Cardiac muscle cell (in vitro differentiated cells and primary cell): ENCODE results near the gene HACD1. TPM values are rescaled to one million over a fixed set of nuclear protein-coding genes. Genes with fewer than 3 reads are reported as not detected.

Experiments used
- DNase-seq, 2 donors: peaks; one replicate each; pipeline versions ENCODE4 v3.0.0 to v3.0.0-alpha.2; 2010 to 2017; ENCODE audit warnings: low read depth in 1 of 2, low spot score in 1 of 2
- H3K27ac ChIP-seq: fragments of 200-600 bp; sonication (generic); 2 replicates; pipeline ENCODE4 v1.5.1; 2016
- H3K27me3 ChIP-seq: fragments of 200-600 bp; sonication (generic); 2 replicates; pipeline ENCODE4 v1.6.0; 2016; ENCODE audit warnings: control low read depth
- H3K36me3 ChIP-seq: fragments of 200-600 bp; sonication (generic); 2 replicates; pipeline ENCODE4 v1.5.1; 2016; ENCODE audit warnings: control low read depth
- H3K4me1 ChIP-seq: fragments of 200-600 bp; sonication (generic); 2 replicates; pipeline ENCODE4 v1.8.1; 2017; ENCODE audit warnings: low read depth, mild to moderate bottlenecking, mixed run types
- H3K4me3 ChIP-seq: fragments of 200-600 bp; sonication (generic); 2 replicates; pipeline ENCODE4 v1.5.1; 2016; ENCODE audit warnings: mild to moderate bottlenecking
- H3K9me3 ChIP-seq: fragments of 200-600 bp; sonication (generic); 2 replicates; pipeline ENCODE4 v1.5.1; 2017; ENCODE audit warnings: low read depth, mild to moderate bottlenecking, control low read depth
- polyA plus RNA-seq: library from polyadenylated mRNA; unstranded; fragments of >200 nt; fragmentation: Nextera tagmentation; extraction: Ambion mirVana; gene quantifications from 2 replicates; pipeline ENCODE4 v1.2.1, GENCODE V29; 2016
- total RNA-seq: library from RNA; depleted of rRNA; stranded (reverse); fragments of >200 nt; gene quantifications from 2 replicates; pipeline ENCODE4 v1.2.3, GENCODE V29; 2016
- TF ChIP-seq, protein P1 (sequence below): IDR thresholded peaks from 2 replicates; pipeline ENCODE4 v1.5.1; 2012; ENCODE audit warnings: low read depth, mild to moderate bottlenecking, low read length

The HACD1 gene
- total and polyA plus RNA-seq, 2 experiments from 2014 or later, result 141 to 449 TPM

DNA sequence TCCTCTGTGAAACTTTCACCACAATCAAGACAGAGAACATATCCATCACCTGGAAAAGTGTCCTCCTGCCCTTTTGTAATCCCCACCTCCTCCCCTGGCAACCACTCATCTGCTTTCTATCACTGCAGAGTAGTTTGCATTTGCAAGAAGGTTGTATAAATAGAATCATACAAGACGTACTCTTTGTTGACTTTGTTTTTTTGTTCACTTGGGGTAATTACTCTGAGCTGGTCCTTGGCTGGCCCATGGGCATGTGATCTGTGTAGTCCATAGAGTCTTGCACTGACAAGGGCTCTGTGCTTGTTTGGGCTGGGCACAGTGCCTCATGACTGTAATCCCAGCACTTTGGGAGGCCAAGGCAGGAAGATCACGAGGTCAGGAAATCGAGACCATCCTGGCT lies 7.8 kb upstream of the HACD1 start:
- Histone ChIP-seq H3K4me1 (no peaks in the 10 kb centered on the region), H3K9me3 (no peaks in the 10 kb centered on the region), H3K27me3 (no peaks in the 10 kb centered on the region), H3K4me3 (no peak overlapping the region), H3K27ac (no peak overlapping the region), H3K36me3 (no peaks in the 10 kb centered on the region)
- TF ChIP-seq, protein P1, sequence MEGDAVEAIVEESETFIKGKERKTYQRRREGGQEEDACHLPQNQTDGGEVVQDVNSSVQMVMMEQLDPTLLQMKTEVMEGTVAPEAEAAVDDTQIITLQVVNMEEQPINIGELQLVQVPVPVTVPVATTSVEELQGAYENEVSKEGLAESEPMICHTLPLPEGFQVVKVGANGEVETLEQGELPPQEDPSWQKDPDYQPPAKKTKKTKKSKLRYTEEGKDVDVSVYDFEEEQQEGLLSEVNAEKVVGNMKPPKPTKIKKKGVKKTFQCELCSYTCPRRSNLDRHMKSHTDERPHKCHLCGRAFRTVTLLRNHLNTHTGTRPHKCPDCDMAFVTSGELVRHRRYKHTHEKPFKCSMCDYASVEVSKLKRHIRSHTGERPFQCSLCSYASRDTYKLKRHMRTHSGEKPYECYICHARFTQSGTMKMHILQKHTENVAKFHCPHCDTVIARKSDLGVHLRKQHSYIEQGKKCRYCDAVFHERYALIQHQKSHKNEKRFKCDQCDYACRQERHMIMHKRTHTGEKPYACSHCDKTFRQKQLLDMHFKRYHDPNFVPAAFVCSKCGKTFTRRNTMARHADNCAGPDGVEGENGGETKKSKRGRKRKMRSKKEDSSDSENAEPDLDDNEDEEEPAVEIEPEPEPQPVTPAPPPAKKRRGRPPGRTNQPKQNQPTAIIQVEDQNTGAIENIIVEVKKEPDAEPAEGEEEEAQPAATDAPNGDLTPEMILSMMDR, result no peak
- no peak for DNase-seq

DNA sequence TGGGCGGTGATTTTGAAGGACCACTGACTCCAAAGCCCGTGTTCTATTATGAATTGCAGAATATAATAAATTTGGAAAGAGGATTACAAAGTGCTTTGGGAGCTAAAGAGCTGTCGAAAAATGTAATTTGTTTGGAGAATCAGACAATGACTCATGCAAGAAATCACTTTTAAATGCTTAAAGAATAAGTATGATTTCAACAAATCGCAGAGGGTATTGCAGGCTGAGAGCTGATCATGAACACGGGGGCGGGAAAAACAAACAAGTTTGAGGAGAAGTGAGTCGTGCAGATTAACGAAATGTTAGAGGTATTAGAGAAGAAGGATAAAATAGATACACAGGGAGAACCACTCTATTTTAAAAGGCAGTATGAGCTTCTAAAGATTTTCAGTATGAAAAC lies 4.9 kb upstream of the HACD1 start:
- DNase-seq, result no peak
- Histone ChIP-seq H3K4me3 (no peak overlapping the region), H3K4me1 (no peaks in the 10 kb centered on the region), H3K9me3 (no peaks in the 10 kb centered on the region), H3K36me3 (no peaks in the 10 kb centered on the region), H3K27me3 (no peaks in the 10 kb centered on the region), H3K27ac (no peak overlapping the region)
- TF ChIP-seq, protein P1, result no peak

DNA sequence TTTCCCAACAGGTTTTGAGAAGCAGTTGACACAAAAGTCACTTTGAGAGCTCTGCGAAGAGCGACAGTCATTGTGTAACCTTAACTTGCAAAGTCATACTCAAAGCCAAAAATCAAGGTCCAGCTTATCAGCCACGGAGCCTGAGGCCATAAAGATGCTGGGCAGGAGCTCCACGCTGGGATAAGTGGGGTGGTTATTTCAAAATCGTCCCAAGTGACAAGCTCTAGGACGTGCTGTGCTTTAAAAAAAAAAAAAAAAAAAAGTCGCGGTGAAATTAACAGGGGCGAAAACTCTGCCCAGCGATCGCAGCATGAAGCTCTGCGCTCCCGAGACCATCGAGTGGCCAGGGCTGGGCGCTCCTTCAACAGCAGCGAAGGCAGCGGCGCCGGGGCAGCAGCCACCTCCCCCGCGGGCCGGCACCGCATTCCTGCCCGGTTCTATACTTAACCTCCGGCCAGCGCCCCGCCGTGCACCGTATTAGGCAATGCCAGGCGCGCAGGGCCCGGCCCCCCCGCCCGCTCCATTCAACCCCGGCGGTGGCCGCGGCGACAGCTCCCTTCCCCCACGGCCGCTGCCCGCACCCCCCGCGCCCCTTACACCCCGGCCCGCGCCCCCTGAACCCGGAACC lies 657 bp downstream of the HACD1 start:
- H3K4me1 ChIP-seq, result peaks cover 7% of the 10 kb centered on the region
- TF ChIP-seq, protein P1, result no peak
- peak; percentile 74 to 97 for DNase-seq
- H3K4me3 ChIP-seq, result peak overlapping the region; percentile 95
- H3K27ac ChIP-seq, result peak overlapping the region; percentile 100
- no peaks in the 10 kb centered on the region for H3K27me3 ChIP-seq
- H3K9me3 ChIP-seq, result no peaks in the 10 kb centered on the region
- H3K36me3 ChIP-seq, result peaks cover 7% of the 10 kb centered on the region

DNA sequence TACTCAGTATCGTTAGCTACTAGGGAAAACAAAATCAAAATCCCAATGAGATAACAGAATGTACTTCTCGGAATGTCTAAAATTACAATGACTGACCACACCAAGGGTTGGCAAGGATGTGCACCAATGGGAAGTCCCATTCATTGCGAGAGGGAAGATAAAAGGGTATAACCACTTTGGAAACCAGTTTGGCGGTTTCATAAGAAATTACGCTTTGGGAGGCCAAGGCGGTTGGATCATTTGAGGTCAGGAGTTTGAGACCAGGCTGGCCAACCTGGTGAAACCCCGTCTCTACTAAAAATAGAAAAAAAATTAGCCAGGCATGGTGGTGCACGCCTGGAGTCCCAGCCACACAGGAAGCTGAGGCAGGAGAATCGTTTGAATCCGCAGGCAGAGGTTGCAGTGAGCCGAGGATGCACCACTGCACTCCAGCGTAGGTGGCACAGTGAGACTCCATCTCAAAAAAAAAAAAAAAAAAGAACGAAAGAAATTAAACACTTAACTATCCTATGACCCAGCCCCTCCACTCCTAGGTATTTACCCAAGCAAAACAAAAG lies 7.6 kb downstream of the HACD1 start:
- DNase-seq, result no peak
- Histone ChIP-seq H3K9me3 (no peaks in the 10 kb centered on the region), H3K4me3 (no peak overlapping the region), H3K36me3 (no peaks in the 10 kb centered on the region), H3K4me1 (no peaks in the 10 kb centered on the region), H3K27ac (no peak overlapping the region), H3K27me3 (no peaks in the 10 kb centered on the region)
- TF ChIP-seq, protein P1, result no peak

DNA sequence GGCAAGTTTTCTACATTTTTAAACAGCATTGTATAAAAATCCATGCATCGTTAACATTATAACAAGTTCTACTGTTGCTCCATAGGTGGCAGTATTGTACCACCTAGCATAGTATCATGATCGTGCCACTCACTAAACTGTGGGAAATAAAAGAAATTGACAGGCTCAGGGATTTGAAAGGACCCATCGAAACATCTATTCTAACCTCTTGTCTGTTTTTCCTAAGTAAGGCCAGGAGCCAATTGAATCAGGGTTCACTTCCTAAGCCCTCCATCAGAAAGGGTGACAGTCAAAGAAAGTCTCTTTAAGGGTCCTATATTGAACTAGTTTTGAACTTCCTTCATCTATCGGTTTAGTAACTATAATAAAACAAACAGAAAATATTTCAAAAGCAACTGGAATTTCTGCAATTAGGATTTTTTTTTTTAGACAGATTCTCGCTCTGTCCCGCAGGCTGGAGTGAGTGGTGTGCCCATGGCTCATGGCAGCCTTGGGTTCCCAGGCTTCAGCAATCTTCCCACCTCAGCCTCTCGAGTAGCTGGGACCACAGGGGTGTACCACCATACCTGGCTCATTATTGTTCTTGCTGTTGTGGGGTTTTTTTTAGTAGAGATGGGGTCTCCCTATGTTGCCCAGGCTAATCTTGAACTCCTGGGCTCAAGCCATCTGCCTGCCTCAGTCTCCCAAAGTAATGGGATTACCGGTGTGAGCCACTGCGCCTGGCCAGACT lies 9.4 kb downstream of the HACD1 start:
- Histone ChIP-seq H3K36me3 (peaks cover 9% of the 10 kb centered on the region), H3K4me1 (no peaks in the 10 kb centered on the region), H3K27ac (no peak overlapping the region), H3K27me3 (no peaks in the 10 kb centered on the region), H3K4me3 (no peak overlapping the region), H3K9me3 (no peaks in the 10 kb centered on the region)
- TF ChIP-seq, protein P1, result peak; percentile 76
- DNase-seq, result peak; percentile 63 to 70
